Loucy (cell line): ENCODE measurements around the gene TSHZ2.

Experiments used
- H2AFZ ChIP-seq: fragments of 200-600 bp; sonication (generic); 2 replicates; pipeline ENCODE4 v1.6.0; 2016; ENCODE audit warnings: antibody characterized with exemption, mild to moderate bottlenecking, low read length, moderate library complexity
- H3F3A ChIP-seq: fragments of 200-600 bp; 2 replicates; pipeline ENCODE4 v1.6.0; 2016; ENCODE audit warnings: antibody characterized with exemption, low read depth, mild to moderate bottlenecking
- H3K27me3 ChIP-seq: fragments of 200-600 bp; sonication (generic); 2 replicates; pipeline ENCODE4 v1.6.1; 2014; ENCODE audit warnings: low read length, mild to moderate bottlenecking; ENCODE audit not compliant: insufficient read depth, poor library complexity, severe bottlenecking
- H3K36me3 ChIP-seq: fragments of 200-600 bp; sonication (generic); 2 replicates; pipeline ENCODE4 v1.6.1; 2016; ENCODE audit warnings: low read length; ENCODE audit not compliant: insufficient read depth
- H3K4me1 ChIP-seq: fragments of 200-600 bp; sonication (generic); 2 replicates; pipeline ENCODE4 v1.5.1; 2014; ENCODE audit warnings: low read length, mild to moderate bottlenecking; ENCODE audit not compliant: insufficient read depth, poor library complexity, severe bottlenecking
- H3K4me2 ChIP-seq: fragments of 200-600 bp; sonication (generic); 2 replicates; pipeline ENCODE4 v1.6.0; 2014; ENCODE audit warnings: antibody characterized with exemption, low read length, low read depth, mild to moderate bottlenecking; ENCODE audit not compliant: poor library complexity, severe bottlenecking
- H3K4me3 ChIP-seq: fragments of 200-600 bp; sonication (generic); 2 replicates; pipeline ENCODE4 v1.5.1; 2014; ENCODE audit warnings: low read length, mild to moderate bottlenecking, mixed read lengths; ENCODE audit not compliant: poor library complexity, severe bottlenecking
- H3K79me2 ChIP-seq: fragments of 200-600 bp; sonication (generic); 2 replicates; pipeline ENCODE4 v1.6.1; 2014; ENCODE audit warnings: low read length; ENCODE audit not compliant: insufficient read depth
- H3K9ac ChIP-seq: fragments of 200-600 bp; sonication (generic); 2 replicates; pipeline ENCODE4 v1.6.0; 2014; ENCODE audit warnings: mild to moderate bottlenecking, low read depth, low read length, moderate library complexity; ENCODE audit not compliant: poor library complexity, severe bottlenecking
- H3K9me2 ChIP-seq: fragments of 200-600 bp; sonication (generic); replicated peaks from 2 replicates; pipeline ENCODE4 v1.6.1; 2016; ENCODE audit warnings: low read depth, low read length, mixed read lengths
- H3K9me3 ChIP-seq: fragments of 200-600 bp; sonication (generic); 2 replicates; pipeline ENCODE4 v1.6.1; 2014; ENCODE audit warnings: mild to moderate bottlenecking, antibody characterized with exemption, low read length, low read depth; ENCODE audit not compliant: insufficient read depth
- H4K20me1 ChIP-seq: fragments of 200-600 bp; sonication (generic); 2 replicates; pipeline ENCODE4 v1.6.0; 2014; ENCODE audit warnings: antibody characterized with exemption, low read length, mild to moderate bottlenecking; ENCODE audit not compliant: insufficient read depth, poor library complexity, severe bottlenecking
- CTCF ChIP-seq: fragments of 200-600 bp; sonication (generic); conservative IDR thresholded peaks from 2 replicates; pipeline ENCODE4 v1.5.1; 2014; ENCODE audit warnings: mild to moderate bottlenecking, antibody characterized with exemption, low read length
- EZH2phosphoT487 ChIP-seq: fragments of 200-600 bp; IDR thresholded peaks from 2 replicates; pipeline ENCODE4 v1.6.1; 2018; ENCODE audit warnings: antibody characterized with exemption, mild to moderate bottlenecking, moderate library complexity, borderline replicate concordance

The TSHZ2 gene

GRCh38 chr20:53403029-53403428 is 430.9 kb downstream of the TSHZ2 start:
- Histone ChIP-seq H3K4me2 (no peak overlapping the region), H3K79me2 (no peaks in the 10 kb centered on the region), H3K36me3 (no peaks in the 10 kb centered on the region), H3K27me3 (no peaks in the 10 kb centered on the region), H3K4me1 (no peaks in the 10 kb centered on the region), H3F3A (no peaks in the 10 kb centered on the region), H3K9ac (no peak overlapping the region), H3K9me2 (no peaks in the 10 kb centered on the region), H2AFZ (no peak overlapping the region), H3K4me3 (no peak overlapping the region), H3K9me3 (no peaks in the 10 kb centered on the region), H4K20me1 (no peaks in the 10 kb centered on the region)
- TF ChIP-seq EZH2phosphoT487 (no peak), CTCF (no peak)

GRCh38 chr20:53405139-53405538 is 433.0 kb downstream of the TSHZ2 start:
- H2AFZ ChIP-seq = no peak overlapping the region
- H3K9ac ChIP-seq = no peak overlapping the region
- H3K4me3 ChIP-seq = no peak overlapping the region
- no peaks in the 10 kb centered on the region for H3K27me3 ChIP-seq
- no peaks in the 10 kb centered on the region for H4K20me1 ChIP-seq
- no peak for TF ChIP-seq EZH2phosphoT487
- no peak for TF ChIP-seq CTCF
- no peaks in the 10 kb centered on the region for H3F3A ChIP-seq
- H3K9me2 ChIP-seq = no peaks in the 10 kb centered on the region
- H3K36me3 ChIP-seq = no peaks in the 10 kb centered on the region
- no peaks in the 10 kb centered on the region for H3K79me2 ChIP-seq
- H3K9me3 ChIP-seq = no peaks in the 10 kb centered on the region
- no peak overlapping the region for H3K4me2 ChIP-seq
- H3K4me1 ChIP-seq = no peaks in the 10 kb centered on the region

GRCh38 chr20:53406580-53406979 is 434.4 kb downstream of the TSHZ2 start:
- H3K79me2 ChIP-seq = no peaks in the 10 kb centered on the region
- H3K4me1 ChIP-seq = no peaks in the 10 kb centered on the region
- H3K36me3 ChIP-seq = no peaks in the 10 kb centered on the region
- no peaks in the 10 kb centered on the region for H3K27me3 ChIP-seq
- no peaks in the 10 kb centered on the region for H3K9me3 ChIP-seq
- no peak overlapping the region for H3K4me2 ChIP-seq
- no peak overlapping the region for H2AFZ ChIP-seq
- no peaks in the 10 kb centered on the region for H4K20me1 ChIP-seq
- no peaks in the 10 kb centered on the region for H3K9me2 ChIP-seq
- no peak overlapping the region for H3K4me3 ChIP-seq
- no peak overlapping the region for H3K9ac ChIP-seq
- no peaks in the 10 kb centered on the region for H3F3A ChIP-seq
- TF ChIP-seq CTCF = no peak
- TF ChIP-seq EZH2phosphoT487 = no peak
